MG63 (cell line): ENCODE measurements around the gene DENND6B. TPM values are rescaled to one million over a fixed set of nuclear protein-coding genes. Genes with fewer than 3 reads are reported as not detected.
A peak's percentile ranks its signal among the peaks of the same experiment; 100 is the strongest.

Source experiments
- DNase-seq: peaks from one replicate; pipeline ENCODE4 v3.0.0-alpha.2; 2020
- H3K27me3 ChIP-seq: fragments of 250-450 bp; sonication (Bioruptor Pico); 2 replicates; pipeline ENCODE4 v1.5.1; 2020; ENCODE audit warnings: mild to moderate bottlenecking, moderate library complexity
- H3K36me3 ChIP-seq: fragments of 250-450 bp; sonication (Bioruptor Pico); 2 replicates; pipeline ENCODE4 v1.5.1; 2020; ENCODE audit warnings: mild to moderate bottlenecking, moderate library complexity
- H3K4me3 ChIP-seq: fragments of 250-450 bp; sonication (Bioruptor Pico); 2 replicates; pipeline ENCODE4 v1.5.1; 2020; ENCODE audit warnings: mild to moderate bottlenecking, moderate library complexity
- H3K9me3 ChIP-seq: fragments of 250-450 bp; sonication (Bioruptor Pico); 2 replicates; pipeline ENCODE4 v1.5.1; 2020; ENCODE audit warnings: mild to moderate bottlenecking, moderate library complexity
- total RNA-seq: library from RNA; depleted of rRNA; stranded (reverse); fragments of >200 nt; shearing (Covaris generic); gene quantifications from 2 replicates; pipeline ENCODE4 v1.2.3, GENCODE V29; 2014; ENCODE audit warnings: low replicate concordance; rRNA removed

The DENND6B gene
- total RNA-seq, 1 experiment from 2014 or later, result 0.46 TPM

GRCh38 chr22:50262460-50262911, 64.3 kb downstream of the DENND6B start:
- Histone ChIP-seq H3K9me3 (no peaks in the 10 kb centered on the region), H3K4me3 (no peak overlapping the region), H3K27me3 (no peaks in the 10 kb centered on the region), H3K36me3 (peaks cover 6% of the 10 kb centered on the region)
- DNase-seq, result no peak

GRCh38 chr22:50261615-50262459, 65.0 kb downstream of the DENND6B start, which contains the start of gene MAPK12:
Gene MAPK12 (minus strand): TSS chr22:50261683. CDS start chr22:50261509, 174 bp downstream.
- H3K36me3 ChIP-seq, result peaks cover 12% of the 10 kb centered on the region
- H3K9me3 ChIP-seq, result no peaks in the 10 kb centered on the region
- H3K4me3 ChIP-seq, result peak within 1 kb of the TSS; percentile 75
- H3K27me3 ChIP-seq, result no peaks in the 10 kb centered on the region
- DNase-seq, result peak; percentile 64

GRCh38 chr22:50260801-50261614, 65.8 kb downstream of the DENND6B start:
- peak overlapping the region; percentile 75 for H3K4me3 ChIP-seq
- H3K9me3 ChIP-seq, result no peaks in the 10 kb centered on the region
- DNase-seq, result peak; percentile 68
- no peaks in the 10 kb centered on the region for H3K27me3 ChIP-seq
- peaks cover 15% of the 10 kb centered on the region for H3K36me3 ChIP-seq

- Histone ChIP-seq H3K27me3 (no peaks in the 10 kb centered on the region), H3K4me3 (peak overlapping the region; percentile 75), H3K9me3 (no peaks in the 10 kb centered on the region), H3K36me3 (peaks cover 18% of the 10 kb centered on the region)
- DNase-seq, result peak; percentile 48
Observed at GRCh38 chr22:50260434-50260800, 66.4 kb downstream of the DENND6B start.

GRCh38 chr22:50259302-50259701, 67.5 kb downstream of the DENND6B start:
- H3K27me3 ChIP-seq, result no peaks in the 10 kb centered on the region
- no peaks in the 10 kb centered on the region for H3K9me3 ChIP-seq
- H3K36me3 ChIP-seq, result peaks cover 22% of the 10 kb centered on the region
- DNase-seq, result no peak
- H3K4me3 ChIP-seq, result no peak overlapping the region

Other genes starting within 250 kb of the DENND6B start
- gene MLC1, start 241.6 kb downstream of the DENND6B start, total RNA-seq, result not detected in 2 replicates
- not detected in 2 replicates for gene MOV10L1, start 237.0 kb downstream of the DENND6B start, total RNA-seq
- gene PANX2, start 156.3 kb downstream of the DENND6B start, total RNA-seq, result 0.12 and 0.79 TPM in 2 replicates
- 38.8 and 49.9 TPM in 2 replicates for gene TRABD, start 141.1 kb downstream of the DENND6B start, total RNA-seq
- gene SELENOO, start 126.0 kb downstream of the DENND6B start, total RNA-seq, result 6.5 and 13.8 TPM in 2 replicates
- 11.8 and 17.2 TPM in 2 replicates for gene TUBGCP6, start 82.0 kb downstream of the DENND6B start, total RNA-seq
- gene HDAC10, start 75.7 kb downstream of the DENND6B start, total RNA-seq, result 8.5 and 21.5 TPM in 2 replicates
- gene MAPK12, start 65.3 kb downstream of the DENND6B start, total RNA-seq, result 54.4 and 58.0 TPM in 2 replicates
- 15.0 and 27.8 TPM in 2 replicates for gene MAPK11, start 56.6 kb downstream of the DENND6B start, total RNA-seq
- 65.6 and 80.7 TPM in 2 replicates for gene PLXNB2, start 19.4 kb downstream of the DENND6B start, total RNA-seq
- gene PPP6R2, start 16.3 kb upstream of the DENND6B start, total RNA-seq, result 31.0 and 37.4 TPM in 2 replicates
- gene SBF1, start 148.0 kb upstream of the DENND6B start, total RNA-seq, result 38.7 and 66.1 TPM in 2 replicates
- 2.2 and 6.9 TPM in 2 replicates for gene ADM2, start 154.5 kb upstream of the DENND6B start, total RNA-seq
- gene MIOX, start 159.8 kb upstream of the DENND6B start, total RNA-seq, result 0.35 TPM in 1 of 2 replicates, not detected in the other
- 23.0 and 30.3 TPM in 2 replicates for gene LMF2, start 180.7 kb upstream of the DENND6B start, total RNA-seq
- 68.0 and 102 TPM in 2 replicates for gene NCAPH2, start 181.2 kb upstream of the DENND6B start, total RNA-seq
- 1.2 and 3.2 TPM in 2 replicates for gene SCO2, start 198.6 kb upstream of the DENND6B start, total RNA-seq
- gene TYMP, start 203.0 kb upstream of the DENND6B start, total RNA-seq, result 22.1 and 22.2 TPM in 2 replicates
- gene KLHDC7B, start 218.9 kb upstream of the DENND6B start, total RNA-seq, result not detected in 2 replicates
- not detected in 2 replicates for gene SYCE3, start 235.9 kb upstream of the DENND6B start, total RNA-seq